Measurements from ENCODE around the gene ZHX3. TPM values are rescaled to one million over a fixed set of nuclear protein-coding genes. Genes with fewer than 3 reads are reported as not detected.

ZHX3 gene
- total RNA-seq, 1 experiment from 2014 or later = 21.5 TPM

GRCh38 chr20:41352666-41353065, 35.1 kb upstream of the ZHX3 start:
- no peaks in the 10 kb centered on the region for H3F3A ChIP-seq (ENCODE audit: insufficient read depth, low read depth)
- no peak overlapping the region for H3K4me3 ChIP-seq
- intact Hi-C loops (cut with micrococcal nuclease; ENCODE audit: unreplicated experiment) = no loop called here
- H3K27ac ChIP-seq = no peak overlapping the region
- ChIA-PET CTCF (no interaction called here), POLR2A (ENCODE audit: unreplicated experiment) (interaction anchor here (0.6 kb wide), 1 partner anchor 344 kb away, joined by 3 read pairs; no protein-coding TSS in a partner anchor)
- TF ChIP-seq, protein P1, sequence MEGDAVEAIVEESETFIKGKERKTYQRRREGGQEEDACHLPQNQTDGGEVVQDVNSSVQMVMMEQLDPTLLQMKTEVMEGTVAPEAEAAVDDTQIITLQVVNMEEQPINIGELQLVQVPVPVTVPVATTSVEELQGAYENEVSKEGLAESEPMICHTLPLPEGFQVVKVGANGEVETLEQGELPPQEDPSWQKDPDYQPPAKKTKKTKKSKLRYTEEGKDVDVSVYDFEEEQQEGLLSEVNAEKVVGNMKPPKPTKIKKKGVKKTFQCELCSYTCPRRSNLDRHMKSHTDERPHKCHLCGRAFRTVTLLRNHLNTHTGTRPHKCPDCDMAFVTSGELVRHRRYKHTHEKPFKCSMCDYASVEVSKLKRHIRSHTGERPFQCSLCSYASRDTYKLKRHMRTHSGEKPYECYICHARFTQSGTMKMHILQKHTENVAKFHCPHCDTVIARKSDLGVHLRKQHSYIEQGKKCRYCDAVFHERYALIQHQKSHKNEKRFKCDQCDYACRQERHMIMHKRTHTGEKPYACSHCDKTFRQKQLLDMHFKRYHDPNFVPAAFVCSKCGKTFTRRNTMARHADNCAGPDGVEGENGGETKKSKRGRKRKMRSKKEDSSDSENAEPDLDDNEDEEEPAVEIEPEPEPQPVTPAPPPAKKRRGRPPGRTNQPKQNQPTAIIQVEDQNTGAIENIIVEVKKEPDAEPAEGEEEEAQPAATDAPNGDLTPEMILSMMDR (conservative IDR thresholded peaks at IDR 0.05) = no peak
- no peak for TF ChIP-seq EZH2 (IDR thresholded peaks at IDR 0.05; ENCODE audit: low read depth)
- H3K79me2 ChIP-seq (ENCODE audit: low read depth) = no peaks in the 10 kb centered on the region
- H3K36me3 ChIP-seq (ENCODE audit: low read depth) = no peaks in the 10 kb centered on the region
- H4K20me1 ChIP-seq (ENCODE audit: insufficient read depth) = no peaks in the 10 kb centered on the region
- H3K27me3 ChIP-seq (ENCODE audit: insufficient read depth, low read depth) = no peaks in the 10 kb centered on the region
- no peak overlapping the region for H2AFZ ChIP-seq
- no peak for DNase-seq
- H3K9me2 ChIP-seq (ENCODE audit: insufficient read depth) = no peaks in the 10 kb centered on the region
- H3K9me3 ChIP-seq (ENCODE audit: insufficient read depth, low read depth) = no peaks in the 10 kb centered on the region
- no peak overlapping the region for H3K4me2 ChIP-seq
- H3K4me1 ChIP-seq (replicated peaks; ENCODE audit: insufficient read depth) = no peaks in the 10 kb centered on the region
- no TSS peak for BruUV-seq (replicated peaks)

GRCh38 chr20:41352106-41352505, 34.6 kb upstream of the ZHX3 start:
- Histone ChIP-seq H3K36me3 (ENCODE audit: low read depth) (no peaks in the 10 kb centered on the region), H4K20me1 (ENCODE audit: insufficient read depth) (no peaks in the 10 kb centered on the region), H3K27me3 (ENCODE audit: insufficient read depth, low read depth) (no peaks in the 10 kb centered on the region), H3K79me2 (ENCODE audit: low read depth) (no peaks in the 10 kb centered on the region), H3K27ac (no peak overlapping the region), H3K4me2 (no peak overlapping the region), H3K9me2 (ENCODE audit: insufficient read depth) (no peaks in the 10 kb centered on the region), H3F3A (ENCODE audit: insufficient read depth, low read depth) (no peaks in the 10 kb centered on the region), H3K4me3 (no peak overlapping the region), H3K9me3 (ENCODE audit: insufficient read depth, low read depth) (no peaks in the 10 kb centered on the region), H2AFZ (no peak overlapping the region), H3K4me1 (replicated peaks; ENCODE audit: insufficient read depth) (no peaks in the 10 kb centered on the region)
- TF ChIP-seq EZH2 (IDR thresholded peaks at IDR 0.05; ENCODE audit: low read depth) = no peak
- TF ChIP-seq, protein P1 (conservative IDR thresholded peaks at IDR 0.05) = no peak
- POLR2A ChIA-PET (ENCODE audit: unreplicated experiment) = no interaction called here
- intact Hi-C loops (cut with micrococcal nuclease; ENCODE audit: unreplicated experiment) = no loop called here
- no TSS peak for BruUV-seq (replicated peaks)
- DNase-seq = no peak
- CTCF ChIA-PET = no interaction called here

DNA sequence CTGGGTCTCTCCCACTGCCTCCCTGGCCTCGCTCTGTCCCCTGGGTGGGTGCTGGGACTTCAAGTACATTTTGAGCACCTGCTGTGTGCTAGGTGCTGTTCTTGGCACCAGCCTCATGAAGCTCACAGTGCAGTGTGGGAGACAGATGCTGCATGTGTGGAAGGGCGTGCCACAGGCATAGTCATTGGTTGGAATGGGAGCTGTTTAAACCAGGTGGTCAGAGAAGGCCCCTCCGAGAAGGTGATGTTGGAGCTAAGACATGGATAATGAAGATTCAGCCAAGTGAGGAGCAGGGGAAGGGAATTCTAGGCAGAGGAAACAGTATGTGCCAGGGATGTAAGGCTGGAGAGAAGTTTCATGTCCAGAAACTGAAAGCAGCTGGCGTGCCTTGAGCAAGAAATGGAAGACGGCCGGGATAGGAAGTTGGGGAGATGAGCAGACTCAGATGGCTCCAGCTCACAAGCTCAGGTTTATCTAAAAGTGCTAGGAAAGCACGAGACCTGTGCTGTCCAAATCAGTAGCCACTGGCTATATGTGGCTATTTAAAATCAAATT, 33.0 kb upstream of the ZHX3 start:
- Histone ChIP-seq H3K9me2 (ENCODE audit: insufficient read depth) (no peaks in the 10 kb centered on the region), H3F3A (ENCODE audit: insufficient read depth, low read depth) (no peaks in the 10 kb centered on the region), H4K20me1 (ENCODE audit: insufficient read depth) (no peaks in the 10 kb centered on the region), H3K79me2 (ENCODE audit: low read depth) (no peaks in the 10 kb centered on the region), H3K4me3 (no peak overlapping the region), H3K4me1 (replicated peaks; ENCODE audit: insufficient read depth) (no peaks in the 10 kb centered on the region), H3K27me3 (ENCODE audit: insufficient read depth, low read depth) (no peaks in the 10 kb centered on the region), H3K4me2 (no peak overlapping the region), H3K9me3 (ENCODE audit: insufficient read depth, low read depth) (no peaks in the 10 kb centered on the region), H3K27ac (no peak overlapping the region), H3K36me3 (ENCODE audit: low read depth) (no peaks in the 10 kb centered on the region), H2AFZ (no peak overlapping the region)
- no peak for TF ChIP-seq EZH2 (IDR thresholded peaks at IDR 0.05; ENCODE audit: low read depth)
- TF ChIP-seq, protein P1 (conservative IDR thresholded peaks at IDR 0.05) = no peak
- CTCF ChIA-PET = interaction anchor here (0.6 kb wide), 1 partner anchor 47 kb away, joined by 3 read pairs; no protein-coding TSS in a partner anchor
- intact Hi-C loops (cut with micrococcal nuclease; ENCODE audit: unreplicated experiment) = no loop called here
- no peak for DNase-seq
- POLR2A ChIA-PET (ENCODE audit: unreplicated experiment) = interaction anchor here (0.6 kb wide), 1 partner anchor 11 kb away, joined by 7 read pairs; no protein-coding TSS in a partner anchor
- no TSS peak for BruUV-seq (replicated peaks)

Measured in PC-9 (cell line).